B cell (primary cell): Measurements from ENCODE around the gene GLYATL3.

ENCODE experiments used
- EZH2 ChIP-seq: IDR thresholded peaks from 2 replicates; pipeline ENCODE4 v1.6.1; 2012; ENCODE audit warnings: borderline replicate concordance, low read depth, mild to moderate bottlenecking, moderate library complexity, low read length; ENCODE audit not compliant: insufficient read depth, poor library complexity, severe bottlenecking
- TF ChIP-seq, protein P1 (sequence below): fragments of 200-600 bp; IDR thresholded peaks from one replicate; pipeline ENCODE4 v1.8.0; 2022; ENCODE audit warnings: antibody characterized with exemption, mild to moderate bottlenecking

DNA sequence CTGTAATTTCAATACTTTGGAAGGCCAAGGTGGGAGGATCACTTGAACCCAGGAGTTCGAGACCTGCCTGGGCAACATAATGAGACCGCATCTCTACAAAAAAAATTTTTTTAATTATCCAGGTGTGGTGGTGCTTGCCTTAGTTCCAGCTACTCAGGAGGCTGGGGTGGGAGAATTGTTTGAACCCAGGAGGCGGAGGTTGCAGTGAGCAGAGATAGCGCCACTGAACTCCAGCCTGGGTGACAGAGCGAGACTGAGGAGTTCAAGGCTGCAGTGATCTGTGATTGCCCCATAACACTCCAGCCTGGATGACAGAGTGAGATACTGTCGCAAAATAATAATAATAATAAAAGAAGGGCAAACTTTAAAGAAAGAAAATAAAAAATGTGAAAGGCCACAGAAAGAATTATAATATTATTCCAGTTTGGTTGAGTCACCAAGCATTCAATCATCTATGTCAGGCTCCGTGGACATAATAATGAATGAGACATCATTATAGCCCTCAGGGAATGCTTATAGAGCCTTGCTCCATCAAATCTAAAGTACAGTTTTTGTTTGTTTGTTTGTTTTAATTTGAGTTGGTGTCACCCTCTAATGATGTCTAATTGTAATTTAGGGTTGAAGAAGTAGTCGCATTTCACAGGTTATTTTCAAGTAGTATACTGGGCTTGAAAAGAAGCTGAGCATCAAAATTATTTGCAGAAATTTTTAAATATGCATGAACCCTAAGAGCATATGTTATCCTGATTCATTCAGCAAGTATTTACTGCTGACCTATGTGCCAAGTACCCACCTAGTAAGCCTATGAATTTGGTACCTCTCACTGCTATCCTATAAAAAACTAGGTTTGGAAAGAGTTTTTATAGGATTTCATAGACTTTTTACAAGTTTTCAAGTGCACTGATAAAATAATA lies 15.1 kb downstream of the GLYATL3 start:
- TF ChIP-seq, protein P1, sequence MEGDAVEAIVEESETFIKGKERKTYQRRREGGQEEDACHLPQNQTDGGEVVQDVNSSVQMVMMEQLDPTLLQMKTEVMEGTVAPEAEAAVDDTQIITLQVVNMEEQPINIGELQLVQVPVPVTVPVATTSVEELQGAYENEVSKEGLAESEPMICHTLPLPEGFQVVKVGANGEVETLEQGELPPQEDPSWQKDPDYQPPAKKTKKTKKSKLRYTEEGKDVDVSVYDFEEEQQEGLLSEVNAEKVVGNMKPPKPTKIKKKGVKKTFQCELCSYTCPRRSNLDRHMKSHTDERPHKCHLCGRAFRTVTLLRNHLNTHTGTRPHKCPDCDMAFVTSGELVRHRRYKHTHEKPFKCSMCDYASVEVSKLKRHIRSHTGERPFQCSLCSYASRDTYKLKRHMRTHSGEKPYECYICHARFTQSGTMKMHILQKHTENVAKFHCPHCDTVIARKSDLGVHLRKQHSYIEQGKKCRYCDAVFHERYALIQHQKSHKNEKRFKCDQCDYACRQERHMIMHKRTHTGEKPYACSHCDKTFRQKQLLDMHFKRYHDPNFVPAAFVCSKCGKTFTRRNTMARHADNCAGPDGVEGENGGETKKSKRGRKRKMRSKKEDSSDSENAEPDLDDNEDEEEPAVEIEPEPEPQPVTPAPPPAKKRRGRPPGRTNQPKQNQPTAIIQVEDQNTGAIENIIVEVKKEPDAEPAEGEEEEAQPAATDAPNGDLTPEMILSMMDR = no peak
- no peak for TF ChIP-seq EZH2
